Neural cell (in vitro differentiated cells): ENCODE measurements around the gene ASMTL. TPM values are rescaled to one million over a fixed set of nuclear protein-coding genes. Genes with fewer than 3 reads are reported as not detected.

Experiments used
- H2AFZ ChIP-seq: fragments of 200-600, 300-800 bp; sonication (generic), shearing (Covaris generic); 2 replicates; pipeline ENCODE4 v1.6.0; 2014; ENCODE audit warnings: low read depth, mild to moderate bottlenecking, antibody characterized with exemption, low read length, moderate library complexity
- H3F3A ChIP-seq: fragments of 200-600 bp; shearing (Covaris generic); 2 replicates; pipeline ENCODE4 v1.6.1; 2016; ENCODE audit warnings: mild to moderate bottlenecking, moderate library complexity, mixed read lengths, antibody characterized with exemption, low read length; ENCODE audit not compliant: insufficient read depth, poor library complexity, severe bottlenecking
- H3K27ac ChIP-seq: fragments of 200-600, 300-800 bp; sonication (generic), shearing (Covaris generic); 2 replicates; pipeline ENCODE4 v1.5.1; 2014; ENCODE audit warnings: mild to moderate bottlenecking, low read length, moderate library complexity
- H3K27me3 ChIP-seq: fragments of 300-800, 200-600 bp; sonication (generic), shearing (Covaris generic); 2 replicates; pipeline ENCODE4 v1.6.0; 2014; ENCODE audit warnings: mild to moderate bottlenecking, low read depth, low read length, moderate library complexity; ENCODE audit not compliant: insufficient read depth
- H3K36me3 ChIP-seq: fragments of 300-800, 200-600 bp; sonication (generic), shearing (Covaris generic); 2 replicates; pipeline ENCODE4 v1.5.1; 2014; ENCODE audit warnings: mild to moderate bottlenecking, antibody characterized with exemption, low read length, moderate library complexity; ENCODE audit not compliant: insufficient read depth
- H3K4me2 ChIP-seq: fragments of 300-800, 200-600 bp; sonication (generic), shearing (Covaris generic); 2 replicates; pipeline ENCODE4 v1.6.0; 2014; ENCODE audit warnings: mild to moderate bottlenecking, low read length
- H3K4me3 ChIP-seq: fragments of 300-800, 200-600 bp; sonication (generic), shearing (Covaris generic); 2 replicates; pipeline ENCODE4 v1.5.1; 2014; ENCODE audit warnings: mild to moderate bottlenecking, low read length, moderate library complexity
- H3K79me2 ChIP-seq: fragments of 200-600 bp; shearing (Covaris generic); replicated peaks from 2 replicates; pipeline ENCODE4 v1.6.0; 2014; ENCODE audit warnings: mild to moderate bottlenecking, low read length, moderate library complexity; ENCODE audit not compliant: insufficient read depth
- H3K9ac ChIP-seq: fragments of 300-800, 200-600 bp; sonication (generic), shearing (Covaris generic); 2 replicates; pipeline ENCODE4 v1.6.1; 2016; ENCODE audit warnings: mild to moderate bottlenecking, low read length, mixed read lengths
- H3K9me2 ChIP-seq: fragments of 200-600 bp; shearing (Covaris generic); 2 replicates; pipeline ENCODE4 v1.6.1; 2016; ENCODE audit warnings: mild to moderate bottlenecking, low read length, mixed read lengths; ENCODE audit not compliant: insufficient read depth
- H3K9me3 ChIP-seq: fragments of 200-600, 300-800 bp; sonication (generic), shearing (Covaris generic); 2 replicates; pipeline ENCODE4 v1.6.1; 2016; ENCODE audit warnings: mild to moderate bottlenecking, mixed run types, low read length, moderate library complexity, mixed read lengths
- H4K20me1 ChIP-seq: fragments of 200-600 bp; shearing (Covaris generic); 2 replicates; pipeline ENCODE4 v1.6.1; 2016; ENCODE audit warnings: mild to moderate bottlenecking, mixed run types; ENCODE audit not compliant: insufficient read depth
- CTCF ChIP-seq: fragments of 450-650 bp; IDR thresholded peaks from 2 replicates; pipeline ENCODE4 v1.5.1; 2014; ENCODE audit warnings: antibody characterized with exemption, mild to moderate bottlenecking, moderate library complexity; ENCODE audit not compliant: poor library complexity, severe bottlenecking
- EP300 ChIP-seq: fragments of 450-650 bp; conservative IDR thresholded peaks from 2 replicates; pipeline ENCODE4 v1.6.1; 2014; ENCODE audit warnings: antibody characterized with exemption, mild to moderate bottlenecking, moderate library complexity; ENCODE audit not compliant: poor library complexity, severe bottlenecking
- EZH2 ChIP-seq: fragments of 200-600, 300-800 bp; shearing (Covaris generic), sonication (generic); IDR thresholded peaks from 2 replicates; pipeline ENCODE4 v1.6.1; 2014; ENCODE audit warnings: antibody characterized with exemption, low read length, borderline replicate concordance, mild to moderate bottlenecking; ENCODE audit not compliant: insufficient read depth, poor library complexity, severe bottlenecking
- MXI1 ChIP-seq: fragments of 450-650 bp; conservative IDR thresholded peaks from 2 replicates; pipeline ENCODE4 v1.6.1; 2014; ENCODE audit warnings: antibody characterized with exemption, mild to moderate bottlenecking; ENCODE audit not compliant: poor library complexity, severe bottlenecking
- POLR2AphosphoS5 ChIP-seq: IDR thresholded peaks from 2 replicates; pipeline ENCODE4 v1.6.1; 2012
- RAD21 ChIP-seq: fragments of 450-650 bp; conservative IDR thresholded peaks from 2 replicates; pipeline ENCODE4 v1.6.1; 2014; ENCODE audit warnings: antibody characterized with exemption, mild to moderate bottlenecking, moderate library complexity
- REST ChIP-seq: IDR thresholded peaks from 2 replicates; pipeline ENCODE4 v1.6.1; 2012; ENCODE audit warnings: borderline replicate concordance
- SMC3 ChIP-seq: fragments of 450-650 bp; conservative IDR thresholded peaks from 2 replicates; pipeline ENCODE4 v1.6.1; 2014; ENCODE audit warnings: antibody characterized with exemption, mild to moderate bottlenecking, moderate library complexity; ENCODE audit not compliant: poor library complexity
- TAF1 ChIP-seq: IDR thresholded peaks from 2 replicates; pipeline ENCODE4 v1.6.1; 2012; ENCODE audit warnings: low read depth
- polyA plus RNA-seq: library from polyadenylated mRNA; depleted of rRNA; stranded (reverse); fragments of >200 nt; gene quantifications from 2 replicates; pipeline ENCODE4 v1.2.3, GENCODE V29; 2014

ASMTL gene
- polyA plus RNA-seq, 1 donor from 2014 or later: 25.9 TPM

GRCh38 chrX:1416965-1417760 is 35.5 kb downstream of the ASMTL start:
- no peaks in the 10 kb centered on the region for H3F3A ChIP-seq
- no peak for TF ChIP-seq REST
- TF ChIP-seq CTCF: no peak
- TF ChIP-seq RAD21: no peak
- peaks cover 10% of the 10 kb centered on the region for H3K36me3 ChIP-seq
- no peak overlapping the region for H3K4me2 ChIP-seq
- no peak overlapping the region for H3K9ac ChIP-seq
- no peaks in the 10 kb centered on the region for H4K20me1 ChIP-seq
- H3K27ac ChIP-seq: no peak overlapping the region
- H3K9me3 ChIP-seq: peaks cover 4% of the 10 kb centered on the region
- H2AFZ ChIP-seq: no peak overlapping the region
- no peak overlapping the region for H3K4me3 ChIP-seq
- no peaks in the 10 kb centered on the region for H3K9me2 ChIP-seq
- no peaks in the 10 kb centered on the region for H3K27me3 ChIP-seq
- no peaks in the 10 kb centered on the region for H3K79me2 ChIP-seq

DNA sequence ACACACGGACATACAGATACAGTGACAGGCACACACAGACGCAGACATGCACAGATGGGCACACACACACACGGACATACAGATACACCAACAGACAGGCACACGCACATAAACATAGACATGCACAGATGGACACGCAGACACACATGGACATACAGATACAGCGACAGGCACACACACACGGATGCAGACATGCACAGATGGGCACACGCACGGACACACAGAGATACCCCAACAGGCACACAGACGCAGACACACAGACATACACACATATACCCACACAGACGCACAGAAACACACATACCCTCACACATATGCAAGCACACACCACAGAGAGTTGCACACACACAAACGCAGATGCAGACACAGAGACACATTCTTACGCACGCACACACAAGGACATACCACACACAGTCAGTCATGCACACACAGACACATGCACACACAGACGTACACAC is 36.4 kb downstream of the ASMTL start:
- no peak overlapping the region for H3K4me2 ChIP-seq
- H3K36me3 ChIP-seq: peaks cover 2% of the 10 kb centered on the region
- H3K9me2 ChIP-seq: no peaks in the 10 kb centered on the region
- no peak overlapping the region for H3K27ac ChIP-seq
- no peak overlapping the region for H3K9ac ChIP-seq
- H2AFZ ChIP-seq: no peak overlapping the region
- no peaks in the 10 kb centered on the region for H4K20me1 ChIP-seq
- no peaks in the 10 kb centered on the region for H3K27me3 ChIP-seq
- no peaks in the 10 kb centered on the region for H3F3A ChIP-seq
- H3K9me3 ChIP-seq: no peaks in the 10 kb centered on the region
- TF ChIP-seq RAD21: no peak
- TF ChIP-seq EP300: no peak
- no peak for TF ChIP-seq MXI1
- no peak for TF ChIP-seq CTCF
- TF ChIP-seq TAF1: no peak
- no peak for TF ChIP-seq REST
- TF ChIP-seq POLR2AphosphoS5: no peak
- no peak for TF ChIP-seq EZH2
- no peak for TF ChIP-seq SMC3
- H3K79me2 ChIP-seq: no peaks in the 10 kb centered on the region
- no peak overlapping the region for H3K4me3 ChIP-seq
